GM19324 (cell line): ENCODE measurements around the gene TIAM2.
"Not testable (repeated sequence)": the region's sequence is repeated elsewhere in the genome, so short reads cannot be mapped to it uniquely, and the experiment has no call there.

Source experiments
- ATAC-seq: cut with Tn5 transposase; IDR thresholded peaks from one replicate; pipeline ENCODE4 v1.9.1; 2021; ENCODE audit warnings: mild to moderate bottlenecking, moderate library complexity; ENCODE audit not compliant: unreplicated experiment, low FRiP score

The TIAM2 gene

DNA sequence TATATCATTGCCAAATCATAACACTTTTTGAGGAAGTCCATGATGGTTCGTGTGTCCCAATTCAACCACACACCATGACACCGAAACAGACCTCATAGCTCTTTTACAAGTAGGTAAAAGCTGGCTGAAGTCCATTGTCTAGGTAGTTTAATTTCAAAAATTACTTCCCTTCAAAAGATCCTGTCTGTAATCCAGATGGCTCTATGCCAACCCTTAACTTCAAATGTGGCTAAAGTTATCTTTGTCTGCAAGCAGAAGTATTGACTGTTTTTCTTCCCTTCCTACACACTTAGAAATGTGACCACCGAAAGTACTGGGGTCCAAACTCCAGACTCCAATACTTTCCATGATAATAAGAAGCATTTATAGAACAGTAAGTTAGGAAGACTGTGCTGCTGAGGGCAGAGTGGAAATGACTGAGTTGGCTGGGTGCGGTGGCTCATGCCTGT, 8.3 kb upstream of the TIAM2 start:
- ATAC-seq = no peak

DNA sequence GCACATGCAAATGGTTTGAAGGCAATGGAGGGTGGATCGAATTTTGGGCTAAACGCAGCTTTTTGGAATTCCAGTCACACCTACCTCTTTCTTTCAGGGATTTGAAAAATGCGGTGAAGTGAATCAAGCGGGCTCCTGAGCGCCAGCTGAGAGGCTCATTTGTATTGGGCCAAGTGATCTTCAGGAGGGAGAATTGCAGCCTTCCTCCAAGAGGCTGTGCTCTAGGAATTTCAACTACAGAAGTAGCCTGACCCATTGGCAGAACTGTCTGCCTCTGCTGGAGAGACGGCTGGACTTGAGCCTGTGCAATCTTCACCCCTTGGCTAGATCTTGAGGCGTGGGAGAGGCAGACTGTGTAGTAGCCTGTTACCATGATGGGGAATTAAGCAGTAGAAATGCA, 5.7 kb upstream of the TIAM2 start:
- no peak for ATAC-seq

DNA sequence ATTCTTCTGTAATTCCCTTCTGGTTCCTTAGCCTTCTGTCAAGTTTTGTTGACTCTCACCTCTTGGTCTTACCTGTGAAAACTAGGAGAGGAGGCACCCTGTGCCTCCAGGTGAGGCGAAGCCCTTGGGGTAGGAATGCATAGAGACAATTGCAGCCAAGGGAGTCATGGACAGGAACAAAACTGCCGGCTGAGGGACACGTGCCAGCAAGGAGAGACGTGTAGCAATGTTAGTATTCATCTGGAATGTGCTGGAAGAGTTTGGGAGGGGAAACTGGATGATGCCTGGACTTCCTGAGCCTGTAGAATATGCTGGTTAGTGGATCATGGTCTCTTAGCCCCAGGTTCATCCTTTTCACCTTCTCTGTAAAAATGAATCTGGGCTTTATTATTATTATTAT, 3.9 kb upstream of the TIAM2 start:
- ATAC-seq = no peak

DNA sequence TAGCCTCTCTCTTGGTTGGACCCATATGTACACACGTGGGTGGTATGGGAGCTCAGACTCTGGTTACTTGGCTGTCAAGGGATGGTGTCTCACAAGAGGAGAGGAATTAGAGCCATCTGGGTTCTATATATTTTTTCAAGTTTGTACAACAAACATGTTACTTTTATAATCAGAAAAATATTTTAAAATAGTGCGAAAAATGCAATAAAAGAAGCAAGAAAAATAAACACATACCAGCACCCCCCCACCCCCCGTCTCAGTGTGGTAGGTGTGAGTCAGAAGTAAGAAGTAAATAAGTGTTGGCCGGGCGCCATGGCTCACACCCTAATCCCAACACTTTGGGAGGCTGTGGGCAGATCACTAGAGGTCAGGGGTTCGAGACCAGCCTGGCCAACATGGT, 2.1 kb upstream of the TIAM2 start:
- no peak for ATAC-seq

DNA sequence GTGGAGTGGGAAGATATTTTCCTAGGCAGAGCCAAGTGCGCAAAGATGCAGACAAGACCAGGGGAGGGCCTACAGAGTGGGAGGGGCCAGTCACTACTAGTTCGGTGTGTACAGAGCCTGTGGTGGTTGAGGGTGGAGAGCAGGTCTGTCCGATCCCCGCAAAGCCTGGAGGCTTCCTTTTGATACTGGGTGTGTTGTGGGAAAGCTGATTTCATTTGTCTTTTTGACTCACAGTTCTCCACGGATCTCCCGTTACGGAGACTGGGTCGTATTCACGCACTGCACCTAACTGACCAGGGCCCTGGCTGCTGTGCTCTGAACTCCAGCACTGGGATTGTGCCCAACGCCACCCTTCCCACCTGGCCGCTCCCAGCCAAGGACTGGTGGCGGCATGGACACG, 1.4 kb upstream of the TIAM2 start:
- no peak for ATAC-seq

DNA sequence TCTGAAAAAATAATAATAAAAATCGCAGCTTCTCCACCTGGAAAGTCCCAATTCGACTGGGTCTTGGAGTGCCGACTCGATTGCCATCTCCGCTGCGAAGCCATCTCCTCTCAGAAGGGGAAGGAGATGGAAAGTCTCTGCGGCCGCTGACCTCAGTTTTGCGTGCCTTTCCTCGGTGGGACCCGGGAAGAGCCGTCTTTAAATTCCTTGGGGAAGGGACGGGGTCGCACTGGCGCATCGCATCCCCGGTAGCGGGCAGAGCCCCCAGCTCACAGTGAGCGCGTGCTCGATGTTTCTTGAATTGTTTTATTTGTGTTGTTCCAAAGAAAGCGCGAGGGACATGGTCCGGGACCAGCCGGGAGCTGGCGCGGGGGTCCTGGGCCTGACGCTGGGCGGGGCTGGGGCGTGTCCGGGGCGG, 270 bp upstream of the TIAM2 start:
- no peak for ATAC-seq

DNA sequence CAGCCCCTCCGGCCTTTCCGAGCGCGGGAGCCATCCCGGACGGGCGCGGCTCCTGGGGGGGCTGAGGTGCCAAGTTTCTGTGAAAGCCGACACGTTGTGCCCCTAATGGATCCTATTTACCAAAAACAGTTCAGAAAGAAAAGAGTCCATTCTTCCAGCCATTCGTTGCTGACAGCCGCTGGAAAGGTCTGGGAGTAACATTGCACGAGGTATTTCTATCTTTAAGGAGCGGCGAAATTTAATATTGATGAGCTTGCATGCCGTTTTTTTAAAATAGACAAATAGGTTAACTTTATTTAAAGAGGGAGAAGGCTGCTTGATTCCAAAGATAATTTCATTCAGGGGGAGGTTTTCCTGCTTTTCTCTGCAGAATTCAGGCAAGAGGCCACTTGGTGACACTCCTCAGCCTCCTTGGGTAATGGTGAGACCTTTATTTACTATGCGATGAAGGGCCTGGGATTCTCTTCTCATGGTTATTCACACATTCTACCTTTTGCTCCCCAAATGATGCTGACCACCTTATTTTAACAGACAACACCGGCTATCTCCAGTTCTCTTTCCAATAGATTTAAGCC, 988 bp downstream of the TIAM2 start:
- no peak for ATAC-seq

DNA sequence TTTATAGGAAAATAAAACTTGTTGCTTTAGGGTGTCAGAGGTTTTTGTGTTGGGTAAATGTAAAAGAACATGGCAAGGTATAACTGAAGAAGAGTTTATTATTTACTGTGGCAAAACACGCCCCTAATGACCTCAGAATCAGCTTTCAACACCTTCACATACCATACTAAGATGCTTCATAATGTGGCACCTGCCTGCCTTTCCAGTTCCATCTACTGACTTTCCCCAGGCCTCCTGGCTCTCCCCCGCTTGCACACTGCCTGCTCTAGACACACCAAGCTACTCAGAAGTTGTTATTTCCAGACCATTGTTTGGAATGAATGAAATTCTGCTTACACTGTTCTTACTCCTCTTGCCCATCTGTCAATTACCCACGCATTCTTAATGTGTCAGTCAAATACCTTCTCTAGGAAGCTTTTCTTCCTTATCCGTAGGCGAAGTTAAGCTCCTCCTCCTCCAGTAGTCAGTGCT, 1.8 kb downstream of the TIAM2 start:
- no peak for ATAC-seq

DNA sequence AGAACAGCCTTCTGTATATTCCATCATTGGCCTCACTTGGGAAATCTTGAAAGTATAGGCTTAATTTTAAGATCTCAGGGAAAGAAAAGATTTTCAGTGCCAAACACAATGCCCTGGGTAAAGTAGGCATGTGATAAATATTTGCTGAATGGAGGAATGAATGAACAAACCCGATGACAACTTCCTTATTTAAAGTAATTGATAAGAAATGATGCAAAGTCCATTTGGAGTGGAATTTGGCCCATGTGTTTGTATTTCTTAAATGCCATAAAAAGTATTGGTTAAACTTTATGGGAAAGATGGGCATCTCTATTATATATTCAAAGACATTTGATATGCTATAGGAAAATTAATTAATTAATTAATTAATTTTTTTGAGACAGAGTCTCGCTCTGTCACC, 3.7 kb downstream of the TIAM2 start:
- ATAC-seq = no peak

DNA sequence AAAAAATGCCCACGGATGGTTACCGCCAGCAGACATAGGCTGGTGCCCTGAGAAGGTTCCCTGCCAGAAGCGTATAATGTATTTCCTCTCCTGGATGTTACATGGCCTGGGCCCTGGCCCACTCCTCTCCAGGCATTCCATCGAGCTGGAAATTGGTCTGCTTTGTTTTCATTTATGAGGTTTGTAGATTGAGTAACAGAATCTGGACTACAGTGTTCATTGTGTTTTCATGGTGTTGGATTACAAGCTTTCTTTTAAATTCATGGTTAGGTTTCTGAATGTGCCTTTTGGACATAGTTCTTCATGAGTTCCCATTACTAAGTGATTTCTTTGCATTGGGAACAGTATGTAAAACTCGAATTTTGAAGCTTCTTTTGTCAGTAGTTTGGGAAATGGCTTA, 6.4 kb downstream of the TIAM2 start:
- ATAC-seq = no peak

DNA sequence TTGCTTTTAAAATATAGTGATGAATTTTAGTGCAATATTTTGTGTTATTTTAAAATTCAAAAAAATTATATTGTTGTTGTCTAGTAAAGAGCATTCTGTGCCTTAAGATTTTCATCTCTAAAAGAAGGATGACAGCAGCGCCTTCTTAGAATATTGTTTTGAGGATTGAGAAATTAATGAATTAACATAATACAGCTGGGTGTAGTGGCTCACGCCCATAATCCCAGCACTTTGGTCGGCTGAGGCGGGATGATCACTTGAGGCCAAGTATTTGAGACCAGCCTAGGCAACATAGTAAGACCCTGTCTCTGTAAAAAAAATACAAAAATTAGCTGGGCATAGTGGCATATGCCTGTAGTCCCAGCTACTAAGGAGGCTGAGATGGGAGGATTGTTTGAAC, 6.8 kb downstream of the TIAM2 start:
- ATAC-seq = no peak

DNA sequence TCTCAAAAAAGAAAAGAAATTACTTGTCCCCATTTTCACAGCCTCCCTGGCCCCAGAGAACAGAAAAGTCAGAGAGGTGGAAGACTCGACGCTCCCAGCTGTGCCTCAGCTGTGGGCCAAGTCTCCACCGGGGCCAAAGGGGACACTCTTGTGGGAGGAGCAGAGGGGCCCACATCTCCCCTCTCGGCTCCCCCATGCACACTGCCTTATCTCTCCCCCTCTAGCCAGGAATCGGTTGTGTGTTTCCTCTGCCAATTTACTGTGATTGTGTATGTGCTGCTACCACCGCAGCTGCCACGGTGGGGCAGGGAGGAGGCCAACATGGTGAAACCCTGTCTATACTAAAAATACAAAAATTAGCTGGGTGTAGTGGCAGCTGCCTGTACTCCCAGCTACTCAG, 8.4 kb downstream of the TIAM2 start:
- no peak for ATAC-seq

DNA sequence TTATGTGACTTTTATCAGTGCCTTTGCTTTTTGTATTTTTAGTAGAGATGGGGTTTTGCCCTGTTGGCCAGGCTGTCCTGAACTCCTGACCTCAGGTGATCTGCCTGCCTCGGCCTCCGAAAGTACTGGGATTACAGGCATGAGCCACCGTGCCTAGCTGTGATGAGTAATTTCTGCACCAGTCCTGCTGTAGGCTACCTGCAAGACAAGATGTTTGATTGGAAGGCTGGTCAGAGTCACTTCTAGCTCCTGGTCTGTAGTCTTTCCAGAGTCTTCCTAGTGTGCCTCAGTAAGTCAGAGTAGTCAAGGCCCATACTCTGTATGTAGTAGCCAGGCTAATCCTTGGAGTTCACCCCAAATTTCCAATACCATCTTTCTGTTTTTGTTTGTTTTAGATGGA, 8.9 kb downstream of the TIAM2 start:
- no peak for ATAC-seq

DNA sequence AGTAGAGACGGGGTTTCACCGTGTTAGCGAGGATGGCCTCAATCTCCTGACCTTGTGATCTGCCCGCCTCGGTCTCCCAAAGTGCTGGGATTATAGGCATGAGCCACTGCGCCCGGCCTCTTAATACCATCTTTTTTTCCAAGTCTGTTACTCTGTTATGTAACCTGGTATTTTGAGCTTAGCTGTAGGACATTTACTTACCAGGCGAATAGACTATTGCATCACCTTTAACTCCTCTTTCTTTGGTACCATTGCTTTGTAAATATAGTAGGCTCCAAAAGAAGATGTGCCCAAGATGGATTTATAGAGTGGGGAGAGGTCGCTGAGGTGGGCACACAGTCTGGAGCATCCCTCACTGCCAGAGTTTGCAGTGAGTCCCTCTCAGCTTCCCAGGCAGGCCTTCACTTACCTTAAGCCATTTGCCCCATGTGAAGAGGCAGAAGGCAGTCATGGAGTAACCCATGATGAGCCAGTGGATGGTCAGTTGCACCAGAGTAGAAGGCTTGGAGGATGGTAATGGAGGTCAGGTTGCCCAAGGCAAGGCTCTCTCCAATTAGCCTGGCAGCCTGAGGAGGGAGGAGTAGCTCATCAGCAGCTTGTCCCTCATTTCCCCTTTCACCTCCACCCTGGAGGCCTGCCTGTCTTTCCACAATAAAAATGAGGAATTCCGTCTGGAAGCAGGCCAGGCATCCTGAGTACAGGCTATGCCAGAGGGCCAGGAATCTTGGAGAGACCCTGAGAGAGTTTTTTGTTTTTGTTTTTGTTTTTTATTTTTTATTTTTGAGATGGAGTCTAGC, 9.7 kb downstream of the TIAM2 start:
- no peak for ATAC-seq

DNA sequence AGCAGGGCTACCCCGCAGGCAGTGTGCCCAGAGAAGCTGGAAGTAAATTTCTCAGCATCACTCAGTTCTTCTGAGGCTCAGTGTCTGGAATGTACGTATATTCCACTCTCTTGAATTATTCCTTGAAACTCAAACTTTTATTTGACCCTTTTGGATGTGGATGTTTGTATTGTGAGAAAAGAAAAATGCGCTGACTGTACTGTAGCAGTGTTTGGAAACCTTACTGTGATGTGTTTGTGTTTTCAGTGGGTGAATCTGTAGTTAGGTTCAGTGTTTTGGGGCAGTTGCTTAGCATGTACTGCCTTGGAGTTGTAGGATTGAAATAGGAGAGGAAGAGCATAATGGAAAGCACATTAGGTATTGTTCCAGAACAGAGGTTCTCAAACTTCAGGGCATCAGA, 13.5 kb downstream of the TIAM2 start:
- no peak for ATAC-seq

DNA sequence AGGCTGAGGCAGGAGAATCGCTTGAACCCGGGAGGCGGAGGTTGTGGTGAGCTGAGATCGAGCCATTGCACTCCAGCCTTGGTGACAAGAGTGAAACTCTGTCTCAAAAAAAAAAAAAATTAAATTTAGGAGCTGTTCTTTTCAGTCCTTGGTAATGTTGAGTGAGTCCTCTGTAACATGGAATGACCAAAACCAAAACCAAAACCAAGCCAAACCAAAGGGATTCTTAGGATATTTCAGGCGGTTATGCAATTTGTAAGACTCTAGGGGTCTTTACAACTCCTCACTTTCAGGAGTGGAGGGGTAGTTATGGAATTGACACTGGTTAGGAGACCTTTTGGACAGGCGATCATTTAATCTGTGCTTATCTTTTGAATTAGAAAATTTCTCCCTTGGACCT, 15.8 kb downstream of the TIAM2 start:
- ATAC-seq = no peak

DNA sequence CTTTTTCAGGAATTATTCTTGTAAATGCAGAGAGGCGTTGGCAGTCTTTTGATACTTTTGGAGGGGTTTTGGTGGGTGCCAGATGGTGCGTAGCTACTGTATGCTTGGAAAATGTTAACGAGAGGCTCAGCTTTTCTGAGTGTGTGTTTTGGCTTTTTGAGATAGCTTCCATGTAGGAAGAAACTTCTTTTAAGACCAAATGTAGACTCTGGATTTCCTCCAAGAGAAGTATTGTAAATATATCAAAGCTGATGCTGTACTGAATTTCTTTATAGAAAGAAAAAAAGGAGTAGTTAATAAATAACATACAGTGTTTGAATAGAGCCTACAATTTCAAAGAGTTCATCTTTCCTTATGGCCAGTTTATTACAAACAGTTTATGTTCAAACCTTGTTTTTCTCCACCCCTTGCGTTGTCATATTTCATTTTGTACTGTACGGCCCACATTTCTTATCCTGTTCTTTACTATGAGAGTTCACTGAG, 16.7 kb downstream of the TIAM2 start:
- no peak for ATAC-seq

DNA sequence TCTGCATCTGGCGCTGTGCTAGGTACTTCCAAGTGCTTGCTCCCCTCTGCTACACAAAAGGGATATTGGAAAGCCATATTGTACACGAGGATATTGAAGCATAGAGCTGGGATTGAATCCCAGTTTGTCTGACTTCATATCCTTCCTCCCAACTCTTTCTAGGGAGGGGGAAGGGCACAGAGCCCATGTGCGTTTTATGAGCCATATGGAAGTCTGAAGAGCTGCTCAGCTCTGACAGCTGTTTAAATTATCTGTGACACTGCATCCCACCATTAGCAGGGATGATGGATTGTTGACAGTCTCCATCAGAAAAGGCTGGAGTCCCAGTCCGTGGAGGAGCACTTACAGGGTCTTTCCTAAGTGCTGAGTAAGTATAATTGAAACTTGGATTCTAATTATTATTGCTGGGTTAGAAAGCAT, 18.4 kb downstream of the TIAM2 start:
- ATAC-seq = no peak

DNA sequence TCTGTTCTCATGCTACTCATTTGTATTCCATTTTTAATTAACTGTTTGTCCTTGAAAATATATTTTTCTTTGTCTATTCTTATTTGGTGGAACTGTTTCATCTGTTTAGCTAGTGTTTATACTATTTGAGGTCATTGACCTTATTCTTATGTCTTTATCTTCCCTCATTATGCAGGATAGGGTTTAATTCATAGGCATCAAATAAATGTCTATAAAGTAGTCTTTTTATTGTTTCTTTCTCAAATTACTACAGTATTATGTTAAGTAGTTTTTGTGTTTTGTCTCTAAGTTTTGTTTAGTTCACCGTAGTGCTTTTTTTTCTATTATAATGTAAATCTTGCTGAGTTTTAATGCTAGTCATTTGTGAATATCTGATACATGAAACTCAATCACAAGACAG, 19.0 kb downstream of the TIAM2 start:
- no peak for ATAC-seq

DNA sequence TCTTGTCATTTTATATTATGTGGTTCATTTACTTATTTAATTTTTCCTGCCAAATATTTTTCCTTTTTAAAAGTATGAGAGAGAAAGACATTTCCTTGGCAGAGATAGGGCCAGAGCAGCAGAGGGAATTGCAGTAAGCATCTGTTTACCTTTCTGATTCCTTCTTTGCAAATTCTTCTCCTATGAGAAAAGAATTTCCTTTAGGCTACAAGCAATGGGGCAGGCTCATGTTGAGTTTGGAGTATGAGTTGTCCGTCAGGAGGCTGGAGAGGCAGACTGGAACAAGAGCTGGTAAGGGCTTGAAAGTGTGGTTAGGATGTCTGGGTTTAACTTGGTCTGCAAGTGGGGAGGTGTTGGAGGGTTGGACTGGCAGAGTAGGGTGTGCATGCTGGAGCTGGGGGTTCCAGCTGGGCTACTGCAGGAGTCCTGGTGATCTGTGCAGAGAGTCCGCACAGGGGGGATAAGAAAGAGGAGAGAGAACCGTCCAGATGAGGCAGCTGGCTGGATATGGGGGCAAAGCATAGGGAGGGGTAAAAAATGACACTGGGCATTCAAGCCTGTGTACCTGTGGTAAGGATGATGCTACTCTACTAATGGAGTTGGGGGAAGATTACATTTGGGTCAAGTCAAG, 19.7 kb downstream of the TIAM2 start:
- no peak for ATAC-seq

DNA sequence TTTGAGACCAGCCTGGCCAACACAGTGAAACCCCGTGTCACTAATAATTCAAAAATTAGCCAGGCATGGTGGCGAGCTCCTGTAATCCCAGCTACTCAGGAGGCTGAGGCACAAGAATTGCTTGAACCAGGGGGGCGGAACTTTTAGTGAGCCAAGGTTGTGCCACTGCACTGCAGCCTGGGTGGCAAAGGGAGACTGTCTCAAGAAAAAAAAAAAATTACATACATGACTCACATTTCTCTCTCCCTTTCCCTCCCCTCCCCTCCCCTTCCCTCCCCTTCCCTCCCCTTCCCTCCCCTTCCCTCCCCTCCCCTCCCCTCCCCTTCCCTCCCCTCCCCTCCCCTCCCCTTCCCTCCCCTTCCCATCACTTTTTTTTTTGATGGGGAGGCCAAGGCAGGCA, 23.3 kb downstream of the TIAM2 start:
- not testable (repeated sequence) for ATAC-seq

DNA sequence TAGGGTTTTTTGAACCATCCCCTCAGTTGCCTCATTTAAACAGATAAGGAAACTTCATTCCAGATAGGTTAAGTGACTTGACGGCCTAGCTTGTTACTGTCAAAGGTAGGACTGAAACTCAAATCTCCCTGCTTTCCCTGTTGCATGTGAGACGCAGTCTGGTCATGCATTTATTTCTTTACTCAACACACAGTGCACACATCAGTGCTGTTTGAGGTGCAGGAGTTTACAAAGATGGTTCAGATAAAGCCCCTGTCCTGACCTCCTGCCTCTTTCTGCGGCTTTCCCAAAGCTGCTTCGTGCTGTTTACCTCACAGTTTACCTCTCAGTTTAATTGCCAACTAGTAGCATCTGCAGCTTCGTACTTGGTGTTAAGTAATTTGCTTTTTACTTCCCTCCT, 26.6 kb downstream of the TIAM2 start:
- no peak for ATAC-seq
